HG02852 (cell line): Measurements from ENCODE around the gene HAO2.
"Not testable (repeated sequence)": the region's sequence is repeated elsewhere in the genome, so short reads cannot be mapped to it uniquely, and the experiment has no call there.

Experiments
- ATAC-seq: cut with Tn5 transposase; IDR thresholded peaks from one replicate; pipeline ENCODE4 v1.9.1; 2021; ENCODE audit warnings: mild to moderate bottlenecking, moderate library complexity; ENCODE audit not compliant: unreplicated experiment

HAO2 gene

DNA sequence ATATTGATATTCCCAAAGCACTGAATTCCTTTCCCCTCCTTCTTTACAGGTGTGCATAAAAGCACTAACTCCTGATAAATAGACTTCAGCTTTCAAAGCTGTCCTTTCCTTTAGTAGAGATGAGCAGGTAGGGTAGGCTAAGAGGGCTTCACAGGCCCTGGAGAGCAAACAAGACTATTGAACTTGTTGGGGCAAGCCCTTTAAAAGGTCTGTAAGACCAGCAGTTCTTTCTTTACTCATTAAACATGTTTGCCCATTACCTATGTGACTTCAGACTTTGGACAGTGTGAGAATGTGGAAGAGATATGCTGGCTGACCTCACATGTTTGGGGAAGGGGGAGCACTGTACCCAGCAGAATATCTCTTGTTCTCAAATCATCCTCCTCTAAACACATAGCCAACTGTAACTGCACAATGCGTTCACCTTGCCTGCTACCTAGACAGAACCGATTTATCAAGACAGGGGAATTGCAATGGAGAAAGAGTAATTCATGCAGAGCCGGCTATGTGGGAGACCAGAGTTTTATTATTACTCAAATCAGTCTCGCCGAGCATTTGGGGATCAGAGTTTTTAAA lies 27.1 kb upstream of the HAO2 start:
- ATAC-seq: no peak

DNA sequence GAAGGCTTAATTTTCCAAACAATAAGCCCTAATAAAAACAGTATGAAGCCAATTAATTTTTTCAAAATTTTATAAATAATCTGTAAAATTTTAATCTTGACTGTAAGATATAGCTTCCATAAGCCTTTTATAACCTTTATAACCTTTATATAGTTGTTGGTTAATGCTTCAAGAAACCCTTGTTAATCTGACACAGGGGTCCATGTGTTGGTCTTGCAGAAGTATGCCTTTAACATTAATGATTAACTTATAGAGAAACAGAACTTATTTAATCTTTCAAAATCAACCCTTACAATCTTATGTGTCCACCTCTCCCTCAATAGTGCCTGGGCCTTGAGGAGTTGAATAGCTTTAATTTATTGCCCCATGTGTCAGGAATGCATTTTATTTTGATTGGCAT lies 23.2 kb upstream of the HAO2 start:
- no peak for ATAC-seq

DNA sequence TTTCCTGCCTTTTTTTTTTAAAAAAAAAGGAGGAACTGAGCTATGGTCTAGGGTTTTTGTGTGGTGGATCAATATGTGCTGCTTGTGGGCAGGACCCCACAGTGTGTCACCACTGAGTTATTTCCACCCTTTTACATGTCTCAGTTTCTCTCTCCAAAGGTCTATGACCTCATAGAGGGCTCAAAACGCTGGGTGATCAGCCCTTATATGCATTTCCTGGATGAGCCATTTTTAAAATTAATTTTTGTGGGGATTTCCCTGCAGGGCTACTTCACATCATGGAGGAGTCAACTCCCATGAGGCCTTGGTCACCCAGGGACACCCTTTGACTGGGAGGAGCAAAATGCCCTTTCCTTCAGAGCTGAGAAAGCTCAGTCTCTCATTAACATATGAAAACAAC lies 20.7 kb upstream of the HAO2 start:
- no peak for ATAC-seq

DNA sequence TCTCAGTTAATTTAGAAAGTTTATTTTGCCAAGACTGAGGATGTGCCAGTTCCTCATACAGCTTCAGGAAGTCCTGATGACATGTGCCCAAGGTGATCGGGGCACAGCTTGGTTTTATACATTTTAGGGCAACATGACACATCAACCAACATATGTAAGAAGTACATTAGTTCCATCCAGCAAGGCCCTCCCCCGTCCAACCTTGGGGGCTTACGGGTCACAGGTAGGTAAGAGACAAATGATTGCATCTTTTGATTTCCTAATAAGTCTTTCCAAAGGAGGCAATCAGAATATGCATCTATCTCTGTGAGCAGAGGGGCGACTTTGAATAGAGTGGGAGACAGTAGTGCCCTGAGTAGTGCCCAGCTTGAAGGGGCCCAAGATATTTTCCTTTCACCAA lies 19.6 kb upstream of the HAO2 start:
- ATAC-seq: no peak

DNA sequence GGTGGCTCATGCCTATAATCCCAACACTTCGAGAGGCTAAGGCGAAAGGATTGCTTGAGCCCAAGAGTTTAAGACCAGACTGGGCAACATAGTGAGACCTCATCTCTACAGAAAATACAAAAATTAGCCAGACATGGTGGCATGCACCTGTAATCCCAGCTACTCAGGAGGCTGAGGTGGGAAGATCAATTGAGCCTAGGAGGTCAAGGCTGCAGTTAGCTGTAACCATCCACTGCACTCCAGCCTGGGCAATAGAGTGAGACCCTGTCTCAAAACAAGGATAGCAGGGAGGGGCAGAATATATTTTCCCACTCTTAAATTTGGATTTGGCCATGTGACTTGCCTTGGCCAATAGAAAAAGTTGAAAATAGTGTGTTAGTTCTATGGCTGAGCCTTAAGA lies 17.7 kb upstream of the HAO2 start:
- not testable (repeated sequence) for ATAC-seq

GRCh38 chr1:119351997-119352396 lies 16.6 kb upstream of the HAO2 start:
- ATAC-seq: no peak

GRCh38 chr1:119353836-119354235 lies 14.7 kb upstream of the HAO2 start:
- no peak for ATAC-seq

DNA sequence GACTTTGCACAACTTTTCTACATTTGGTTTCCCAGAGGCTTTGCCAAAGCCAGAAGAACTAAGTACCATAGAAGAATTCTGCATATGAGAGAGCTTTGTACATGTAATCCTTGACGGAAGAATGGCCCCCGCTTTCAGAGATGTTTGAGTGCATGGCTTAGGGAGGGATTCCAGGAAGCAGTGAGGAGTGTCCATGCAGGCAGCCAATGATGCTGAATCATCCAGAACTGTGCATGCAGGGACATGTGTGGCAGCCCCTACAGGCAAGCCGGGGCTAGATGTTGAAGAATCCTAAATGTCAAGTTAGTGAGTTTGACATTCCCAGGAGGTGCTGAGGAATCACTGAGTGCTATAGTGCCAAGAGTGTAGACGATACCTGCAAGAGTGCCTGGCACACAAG lies 9.9 kb upstream of the HAO2 start:
- no peak for ATAC-seq

- no peak for ATAC-seq
These were observed 8.9 kb upstream of the HAO2 start for GRCh38 chr1:119359730-119360129.

DNA sequence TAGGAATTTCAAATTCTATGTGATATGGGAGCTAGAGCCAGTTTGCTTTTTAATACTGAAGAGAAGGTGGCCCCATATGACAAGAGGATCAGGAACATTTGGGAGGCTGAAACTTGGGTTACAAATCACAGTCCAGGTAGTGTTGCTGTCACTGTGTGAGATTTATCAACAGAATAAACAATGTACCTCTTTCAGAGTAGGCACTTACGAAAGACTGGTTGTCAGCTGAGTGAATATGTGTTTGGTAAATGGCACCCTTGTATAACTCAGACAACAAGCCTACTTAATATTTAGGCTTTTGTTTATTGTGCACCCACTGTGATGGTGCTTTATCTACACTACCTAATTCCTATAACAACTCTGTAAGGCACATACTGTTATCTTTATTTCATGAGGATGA lies 7.4 kb upstream of the HAO2 start:
- ATAC-seq: no peak

- ATAC-seq: no peak
These were observed 6.8 kb upstream of the HAO2 start for GRCh38 chr1:119361620-119362344.

DNA sequence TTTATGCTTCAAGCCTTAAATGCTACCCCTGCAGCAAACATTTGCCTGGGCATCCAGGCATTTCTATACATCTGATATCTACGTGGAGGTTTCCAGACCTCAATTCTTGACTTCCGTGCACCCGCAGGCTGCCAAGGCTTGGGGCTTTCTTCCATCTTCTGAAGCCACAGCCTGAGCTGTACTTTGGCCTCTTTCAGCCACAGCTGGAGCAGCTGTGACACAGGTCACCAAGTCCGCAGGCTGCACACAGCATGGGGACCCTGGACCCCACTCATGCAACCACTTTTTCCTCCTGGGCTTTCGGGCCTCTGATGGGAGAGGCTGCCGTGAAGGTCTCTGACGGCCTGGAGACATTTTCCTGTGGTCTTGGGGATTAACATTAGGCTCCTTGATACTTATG lies 5.4 kb upstream of the HAO2 start:
- ATAC-seq: no peak

DNA sequence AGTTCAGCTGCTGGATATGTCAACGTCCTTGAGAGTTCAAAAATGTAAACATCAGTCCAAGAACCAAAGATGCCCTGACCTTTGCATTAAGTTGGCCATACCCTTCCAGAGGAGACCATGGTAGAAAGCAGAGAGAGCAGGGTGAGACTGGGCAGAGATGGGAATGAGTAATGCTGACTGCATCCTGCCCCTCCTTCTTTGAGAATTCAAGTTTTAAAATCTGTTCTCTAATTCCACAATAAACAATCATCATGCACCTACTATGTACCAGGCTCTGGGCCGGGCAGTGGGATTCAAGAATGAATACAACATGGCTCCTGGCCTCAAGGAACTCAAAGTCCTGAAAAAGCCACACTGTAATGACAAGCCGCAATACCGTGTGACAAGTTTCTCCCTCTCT lies 3.9 kb upstream of the HAO2 start:
- no peak for ATAC-seq

GRCh38 chr1:119366424-119366823 lies 2.2 kb upstream of the HAO2 start:
- ATAC-seq: no peak

DNA sequence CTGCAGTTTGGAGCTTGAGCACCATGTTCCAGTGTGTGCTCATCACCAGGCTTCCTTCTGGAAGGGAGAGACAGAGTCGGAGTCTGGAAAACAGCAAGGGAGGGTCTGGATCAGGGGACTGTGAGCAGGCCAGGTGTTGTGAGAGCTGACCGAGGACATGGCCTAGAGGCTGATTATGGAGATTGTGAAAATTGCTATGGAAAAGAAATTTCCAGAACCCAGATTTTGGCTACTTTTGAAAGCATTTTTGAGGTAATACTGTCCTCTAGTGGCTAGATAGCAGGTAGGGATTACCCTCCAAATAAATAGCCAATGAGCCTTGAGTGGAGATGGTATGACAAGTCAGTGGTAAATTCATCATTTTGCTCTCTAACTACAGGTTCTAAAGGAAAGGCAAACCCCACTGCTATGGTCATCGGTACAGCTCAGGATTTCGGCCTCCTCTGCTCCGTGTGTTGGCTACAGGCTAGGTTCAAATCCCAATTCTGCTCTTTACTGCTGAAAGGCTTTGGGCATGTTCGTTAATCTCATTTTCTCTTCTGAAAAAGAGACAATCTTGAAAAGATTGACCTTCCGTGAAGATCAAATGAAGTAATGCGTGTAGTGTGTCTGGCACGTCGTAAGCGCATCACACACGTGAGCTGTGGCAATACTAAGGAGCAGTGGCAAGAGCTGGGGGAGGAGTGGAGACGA lies 1.0 kb upstream of the HAO2 start:
- ATAC-seq: peak; percentile 46

GRCh38 chr1:119370748-119371147 lies 2.2 kb downstream of the HAO2 start:
- ATAC-seq: no peak

DNA sequence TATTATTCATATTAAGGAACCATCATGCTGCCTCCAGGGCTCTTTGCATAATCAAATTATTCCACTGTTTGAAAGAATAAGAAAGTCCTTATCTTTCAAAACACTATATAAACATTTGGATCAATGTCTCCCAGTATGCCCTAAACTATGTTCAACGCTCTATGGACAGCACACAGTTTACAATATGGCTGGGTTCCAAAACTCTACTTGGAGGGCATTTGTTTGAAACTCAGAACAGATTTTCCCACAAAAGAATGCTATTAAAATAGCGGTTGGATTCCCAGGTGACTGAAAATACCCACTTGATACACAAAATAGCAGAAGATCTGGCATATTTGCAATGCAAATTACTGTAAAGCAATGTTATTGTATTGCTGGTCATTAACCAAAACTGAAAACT lies 3.2 kb downstream of the HAO2 start:
- ATAC-seq: no peak

GRCh38 chr1:119372503-119373086 lies 4.0 kb downstream of the HAO2 start:
- peak; percentile 47 for ATAC-seq

DNA sequence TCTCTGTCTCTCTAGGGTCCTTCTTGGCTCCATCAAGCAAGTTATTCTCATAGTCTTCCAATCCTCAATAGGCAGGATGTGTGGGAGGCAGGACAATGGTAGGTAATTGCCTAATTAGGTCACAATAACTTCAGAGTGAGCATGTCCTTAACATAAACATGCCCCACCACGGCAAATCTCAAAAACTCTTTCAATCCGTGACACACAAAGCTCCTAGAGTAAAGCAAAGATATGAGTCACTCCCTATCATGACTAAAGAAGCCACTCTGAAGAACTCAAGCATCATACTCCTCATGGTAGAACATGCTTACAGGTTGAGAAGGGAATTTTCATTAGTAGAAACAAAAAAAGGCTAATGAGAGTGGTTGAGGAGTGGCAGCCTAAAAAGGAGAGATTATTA lies 4.9 kb downstream of the HAO2 start:
- peak; percentile 72 for ATAC-seq

DNA sequence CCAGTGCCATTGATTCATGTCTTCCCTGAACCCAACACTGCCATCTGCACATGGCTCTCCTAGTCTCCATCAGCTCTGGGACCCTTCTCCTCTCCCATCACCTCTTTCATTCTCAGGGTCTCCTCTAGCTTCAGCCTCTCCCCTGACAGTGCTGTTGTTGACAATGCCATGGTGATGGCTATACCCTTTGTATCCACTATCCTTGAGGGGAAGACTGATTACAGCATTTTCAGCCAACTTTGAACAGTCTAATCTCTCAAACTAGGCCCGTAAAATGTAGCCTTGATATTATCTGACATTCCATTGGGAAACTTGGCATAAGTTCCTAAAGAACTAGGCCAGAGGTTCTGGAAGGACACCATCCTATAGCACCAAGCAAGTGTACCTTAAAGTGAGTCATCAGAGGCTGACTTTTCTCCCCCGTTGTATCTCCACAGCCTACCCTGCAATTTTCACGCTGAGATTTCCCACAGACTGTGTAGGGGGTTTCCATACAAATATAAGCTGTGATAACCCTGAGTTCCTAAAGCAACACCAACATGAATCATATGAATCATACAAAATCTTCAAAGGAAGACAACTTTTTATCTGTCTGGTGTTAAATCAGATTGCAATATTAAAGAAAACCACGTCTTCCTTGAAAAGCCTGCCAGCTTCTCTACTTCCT lies 5.8 kb downstream of the HAO2 start:
- peak; percentile 39 for ATAC-seq

- no peak for ATAC-seq
These were observed 6.8 kb downstream of the HAO2 start for GRCh38 chr1:119375366-119375765.
